GM10266 (cell line): Measurements from ENCODE around the gene ABHD13.

Experiments used
- DNase-seq: peaks from one replicate; pipeline ENCODE4 v3.0.0; 2012; ENCODE audit errors: extremely low spot score
- TF ChIP-seq, protein P1 (sequence below): IDR thresholded peaks from 2 replicates; pipeline ENCODE4 v1.5.1; 2012; ENCODE audit warnings: mild to moderate bottlenecking, low read depth; ENCODE audit not compliant: control insufficient read depth, insufficient read depth; ENCODE audit errors: missing control alignments

The ABHD13 gene

DNA sequence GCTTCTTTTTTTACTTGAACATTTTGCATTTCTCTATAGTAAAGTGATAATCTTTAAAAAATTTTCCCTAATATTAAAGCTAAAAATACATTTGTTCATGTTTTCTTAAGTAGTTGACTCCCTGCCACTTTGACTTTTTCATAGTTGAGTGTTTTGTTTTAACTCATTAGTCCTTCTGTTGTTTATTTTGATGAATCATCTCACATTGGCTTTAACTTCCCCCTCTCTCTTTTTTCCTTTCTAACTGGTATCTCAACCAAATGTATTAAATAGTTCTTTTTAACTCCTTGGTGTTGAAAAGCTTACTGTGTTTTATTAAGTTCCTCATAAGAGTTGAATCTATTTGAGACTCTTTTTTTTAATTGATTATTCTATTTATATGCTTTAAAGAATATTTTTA, 54.1 kb downstream of the ABHD13 start:
- no peak for DNase-seq
- TF ChIP-seq, protein P1, sequence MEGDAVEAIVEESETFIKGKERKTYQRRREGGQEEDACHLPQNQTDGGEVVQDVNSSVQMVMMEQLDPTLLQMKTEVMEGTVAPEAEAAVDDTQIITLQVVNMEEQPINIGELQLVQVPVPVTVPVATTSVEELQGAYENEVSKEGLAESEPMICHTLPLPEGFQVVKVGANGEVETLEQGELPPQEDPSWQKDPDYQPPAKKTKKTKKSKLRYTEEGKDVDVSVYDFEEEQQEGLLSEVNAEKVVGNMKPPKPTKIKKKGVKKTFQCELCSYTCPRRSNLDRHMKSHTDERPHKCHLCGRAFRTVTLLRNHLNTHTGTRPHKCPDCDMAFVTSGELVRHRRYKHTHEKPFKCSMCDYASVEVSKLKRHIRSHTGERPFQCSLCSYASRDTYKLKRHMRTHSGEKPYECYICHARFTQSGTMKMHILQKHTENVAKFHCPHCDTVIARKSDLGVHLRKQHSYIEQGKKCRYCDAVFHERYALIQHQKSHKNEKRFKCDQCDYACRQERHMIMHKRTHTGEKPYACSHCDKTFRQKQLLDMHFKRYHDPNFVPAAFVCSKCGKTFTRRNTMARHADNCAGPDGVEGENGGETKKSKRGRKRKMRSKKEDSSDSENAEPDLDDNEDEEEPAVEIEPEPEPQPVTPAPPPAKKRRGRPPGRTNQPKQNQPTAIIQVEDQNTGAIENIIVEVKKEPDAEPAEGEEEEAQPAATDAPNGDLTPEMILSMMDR: no peak

DNA sequence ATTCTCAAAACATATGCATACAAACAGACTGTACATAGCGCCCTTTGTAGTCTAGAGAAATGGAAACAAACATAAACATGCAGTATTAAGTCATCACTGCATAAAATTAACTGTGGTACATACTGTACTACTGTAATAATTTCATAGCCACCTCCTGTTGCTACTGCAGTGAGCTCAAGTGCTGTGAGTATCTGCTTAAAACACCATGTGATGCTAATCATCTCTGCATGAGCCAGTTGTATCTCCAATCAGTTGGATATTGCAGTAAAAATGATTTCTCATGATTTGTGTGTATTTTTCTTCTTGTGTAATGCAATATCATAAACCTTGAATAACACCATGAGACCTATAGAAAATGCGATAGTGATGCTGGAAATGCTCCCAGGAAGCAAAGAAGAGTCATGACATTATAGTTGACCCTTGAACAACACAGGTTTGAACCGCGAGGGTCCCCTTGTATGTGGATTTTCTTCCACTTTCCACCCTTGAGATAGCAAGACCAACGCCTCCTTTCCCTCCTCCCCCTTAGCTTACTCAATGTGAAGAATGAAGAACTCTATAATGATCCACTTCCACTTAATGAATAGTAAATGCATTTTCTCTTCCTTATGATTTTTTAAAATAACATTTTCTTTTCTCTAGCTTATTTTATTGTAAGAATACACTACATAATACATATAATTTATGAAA, 55.4 kb downstream of the ABHD13 start:
- DNase-seq: no peak
- TF ChIP-seq, protein P1: no peak

DNA sequence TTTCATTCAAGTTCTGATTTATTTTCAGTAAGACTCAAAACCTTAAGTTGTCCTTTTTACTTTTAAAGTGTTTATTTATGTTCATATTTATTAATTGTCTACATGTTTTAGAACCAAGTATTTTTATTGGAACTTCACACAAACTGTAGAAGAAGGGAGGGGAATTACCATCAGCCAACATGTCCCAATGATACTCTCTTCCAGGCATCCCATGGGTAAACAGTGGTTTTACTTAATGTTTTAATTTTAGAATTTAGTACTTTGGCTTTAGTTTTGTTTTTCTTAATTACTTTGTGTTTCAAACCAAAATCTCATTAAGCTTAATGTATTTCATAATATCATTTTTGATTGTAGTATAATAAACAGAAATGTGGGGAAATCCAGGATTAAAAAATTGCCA, 56.5 kb downstream of the ABHD13 start:
- DNase-seq: no peak
- TF ChIP-seq, protein P1: no peak

DNA sequence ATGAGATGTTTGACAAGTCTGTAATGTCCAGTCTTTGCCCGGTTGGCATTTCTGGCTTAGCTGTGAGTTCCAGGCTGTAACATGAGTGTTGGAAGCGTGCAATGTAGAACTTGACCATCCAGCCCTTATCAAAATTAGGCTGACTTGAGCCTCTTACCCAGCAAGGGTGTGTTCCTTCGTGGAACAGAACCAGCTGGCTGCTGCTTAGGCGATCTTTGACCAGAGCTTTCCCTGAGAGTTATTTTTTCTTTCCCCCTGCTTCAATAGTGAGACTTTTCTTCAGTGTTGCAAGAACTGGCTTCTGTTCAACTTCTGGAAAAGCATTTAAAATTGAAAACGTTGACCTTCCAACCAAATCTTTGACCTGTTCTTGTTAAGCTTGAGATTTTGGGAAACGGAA, 57.9 kb downstream of the ABHD13 start:
- TF ChIP-seq, protein P1: no peak
- no peak for DNase-seq

DNA sequence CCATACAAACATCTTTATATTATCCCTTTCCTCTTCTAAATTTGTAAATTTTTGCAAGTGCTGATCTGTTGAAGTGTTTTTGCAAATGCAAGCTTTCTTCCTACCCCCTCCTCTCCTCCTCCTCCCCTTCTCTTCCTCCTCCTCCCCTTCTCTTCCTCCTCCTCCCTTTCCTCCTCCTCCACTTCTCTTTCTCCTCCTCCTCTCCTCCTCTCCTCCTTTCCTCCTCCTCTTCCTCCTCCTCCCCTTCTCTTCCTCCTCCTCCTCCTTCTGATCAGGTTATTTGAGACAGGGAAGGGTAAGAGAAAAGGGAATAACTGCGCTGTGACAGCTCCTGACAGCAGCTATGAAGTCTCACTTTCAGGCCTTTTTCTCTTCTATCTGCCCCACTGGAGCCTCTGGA, 60.3 kb downstream of the ABHD13 start:
- TF ChIP-seq, protein P1: no peak
- no peak for DNase-seq

DNA sequence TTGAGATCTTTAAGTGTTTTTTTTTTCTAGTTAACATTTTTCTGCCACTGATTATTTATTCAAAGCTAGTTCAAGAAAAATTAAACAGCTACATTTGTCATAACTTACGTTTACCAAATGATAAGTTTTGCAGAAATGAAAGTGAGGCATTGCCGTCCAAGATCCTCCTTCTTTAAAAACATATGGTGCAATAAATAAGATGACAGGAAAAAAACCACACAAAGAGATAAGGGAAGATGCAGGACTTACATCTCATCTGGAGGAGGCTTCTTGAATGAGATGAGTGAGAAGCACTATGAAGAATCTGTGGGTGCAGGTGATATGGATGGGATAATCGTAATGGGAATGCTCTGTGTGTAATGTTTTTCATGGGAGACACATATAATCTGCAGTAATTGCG, 63.7 kb downstream of the ABHD13 start:
- TF ChIP-seq, protein P1: no peak
- no peak for DNase-seq

DNA sequence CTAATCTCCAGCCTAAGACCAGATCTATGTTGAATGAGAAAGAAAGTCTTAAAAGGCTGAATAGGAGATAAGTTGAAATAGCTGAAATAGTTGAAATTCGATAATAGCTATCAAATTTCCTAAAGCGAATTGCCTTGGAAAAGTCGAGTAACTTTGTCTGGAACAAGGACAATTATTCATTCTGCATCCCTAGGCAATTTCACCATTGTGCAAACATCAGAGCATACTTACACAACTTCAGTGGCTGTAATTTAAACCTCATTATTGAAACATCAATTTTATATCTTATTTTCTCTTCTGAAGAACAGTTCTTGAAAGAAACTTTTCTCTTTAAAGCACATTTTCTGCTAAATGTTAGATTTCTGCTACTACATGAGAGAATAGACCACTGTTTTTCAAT, 64.9 kb downstream of the ABHD13 start:
- DNase-seq: no peak
- TF ChIP-seq, protein P1: no peak
